ENCODE measurements around the gene CIDEB. TPM values are rescaled to one million over a fixed set of nuclear protein-coding genes. Genes with fewer than 3 reads are reported as not detected.
A peak's percentile ranks its signal among the peaks of the same experiment; 100 is the strongest.

The CIDEB gene
- total and polyA plus RNA-seq, 2 of the 13 experiments (the other 11 are each of a cell fraction or from before 2014, with no cell fraction given): 35.8 to 110 TPM

- TF ChIP-seq CENPT (CRISPR knock-in tag; IDR thresholded peaks at IDR 0.05; ENCODE audit: low read depth): peak; percentile 11; the same call in 1 of the 2 replicates
- peak; percentile 99 for TF ChIP-seq ZNF781 (CRISPR knock-in tag; IDR thresholded peaks at IDR 0.05; ENCODE audit: borderline replicate concordance, not compliant biosample characterization)
- peak; percentile 72; the same call in 1 of the 2 replicates for TF ChIP-seq RXRA (CRISPR knock-in tag; IDR thresholded peaks at IDR 0.05)
- peak; percentile 99 for TF ChIP-seq SP4 (CRISPR knock-in tag; IDR thresholded peaks at IDR 0.05)
- TF ChIP-seq ZNF414 (CRISPR knock-in tag; IDR thresholded peaks at IDR 0.05): peak; percentile 98
- TF ChIP-seq PAXIP1 (CRISPR knock-in tag; conservative IDR thresholded peaks at IDR 0.05): peak; percentile 75
- peak; percentile 86 for TF ChIP-seq GZF1 (CRISPR knock-in tag; IDR thresholded peaks at IDR 0.05)
- peak; percentile 85; the same call in 1 of the 2 replicates for TF ChIP-seq ZFP36L2 (CRISPR knock-in tag; IDR thresholded peaks at IDR 0.05)
- peak; percentile 85 for TF ChIP-seq ZNF225 (CRISPR knock-in tag; IDR thresholded peaks at IDR 0.05)
- peak; percentile 98 for TF ChIP-seq CREBL2 (CRISPR knock-in tag; IDR thresholded peaks at IDR 0.05; ENCODE audit: borderline replicate concordance)
- TF ChIP-seq, protein P1, sequence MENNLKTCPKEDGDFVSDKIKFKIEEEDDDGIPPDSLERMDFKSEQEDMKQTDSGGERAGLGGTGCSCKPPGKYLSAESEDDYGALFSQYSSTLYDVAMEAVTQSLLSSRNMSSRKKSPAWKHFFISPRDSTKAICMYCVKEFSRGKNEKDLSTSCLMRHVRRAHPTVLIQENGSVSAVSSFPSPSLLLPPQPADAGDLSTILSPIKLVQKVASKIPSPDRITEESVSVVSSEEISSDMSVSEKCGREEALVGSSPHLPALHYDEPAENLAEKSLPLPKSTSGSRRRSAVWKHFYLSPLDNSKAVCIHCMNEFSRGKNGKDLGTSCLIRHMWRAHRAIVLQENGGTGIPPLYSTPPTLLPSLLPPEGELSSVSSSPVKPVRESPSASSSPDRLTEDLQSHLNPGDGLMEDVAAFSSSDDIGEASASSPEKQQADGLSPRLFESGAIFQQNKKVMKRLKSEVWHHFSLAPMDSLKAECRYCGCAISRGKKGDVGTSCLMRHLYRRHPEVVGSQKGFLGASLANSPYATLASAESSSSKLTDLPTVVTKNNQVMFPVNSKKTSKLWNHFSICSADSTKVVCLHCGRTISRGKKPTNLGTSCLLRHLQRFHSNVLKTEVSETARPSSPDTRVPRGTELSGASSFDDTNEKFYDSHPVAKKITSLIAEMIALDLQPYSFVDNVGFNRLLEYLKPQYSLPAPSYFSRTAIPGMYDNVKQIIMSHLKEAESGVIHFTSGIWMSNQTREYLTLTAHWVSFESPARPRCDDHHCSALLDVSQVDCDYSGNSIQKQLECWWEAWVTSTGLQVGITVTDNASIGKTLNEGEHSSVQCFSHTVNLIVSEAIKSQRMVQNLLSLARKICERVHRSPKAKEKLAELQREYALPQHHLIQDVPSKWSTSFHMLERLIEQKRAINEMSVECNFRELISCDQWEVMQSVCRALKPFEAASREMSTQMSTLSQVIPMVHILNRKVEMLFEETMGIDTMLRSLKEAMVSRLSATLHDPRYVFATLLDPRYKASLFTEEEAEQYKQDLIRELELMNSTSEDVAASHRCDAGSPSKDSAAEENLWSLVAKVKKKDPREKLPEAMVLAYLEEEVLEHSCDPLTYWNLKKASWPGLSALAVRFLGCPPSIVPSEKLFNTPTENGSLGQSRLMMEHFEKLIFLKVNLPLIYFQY (CRISPR knock-in tag; IDR thresholded peaks at IDR 0.05; ENCODE audit: borderline replicate concordance): peak; percentile 96
- peak; percentile 99 for TF ChIP-seq GATAD1 (CRISPR knock-in tag; IDR thresholded peaks at IDR 0.05)
- peak; percentile 95; the same call in 1 of the 2 replicates for TF ChIP-seq ZNF614 (CRISPR knock-in tag; IDR thresholded peaks at IDR 0.05; ENCODE audit: borderline replicate concordance)
- TF ChIP-seq, protein P2, sequence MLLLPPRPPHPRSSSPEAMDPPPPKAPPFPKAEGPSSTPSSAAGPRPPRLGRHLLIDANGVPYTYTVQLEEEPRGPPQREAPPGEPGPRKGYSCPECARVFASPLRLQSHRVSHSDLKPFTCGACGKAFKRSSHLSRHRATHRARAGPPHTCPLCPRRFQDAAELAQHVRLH (CRISPR knock-in tag; IDR thresholded peaks at IDR 0.05; ENCODE audit: borderline replicate concordance, low read depth): peak; percentile 94; the same call in 1 of the 2 replicates
- TF ChIP-seq, protein P3, sequence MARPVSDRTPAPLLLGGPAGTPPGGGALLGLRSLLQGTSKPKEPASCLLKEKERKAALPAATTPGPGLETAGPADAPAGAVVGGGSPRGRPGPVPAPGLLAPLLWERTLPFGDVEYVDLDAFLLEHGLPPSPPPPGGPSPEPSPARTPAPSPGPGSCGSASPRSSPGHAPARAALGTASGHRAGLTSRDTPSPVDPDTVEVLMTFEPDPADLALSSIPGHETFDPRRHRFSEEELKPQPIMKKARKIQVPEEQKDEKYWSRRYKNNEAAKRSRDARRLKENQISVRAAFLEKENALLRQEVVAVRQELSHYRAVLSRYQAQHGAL (CRISPR knock-in tag; IDR thresholded peaks at IDR 0.05; ENCODE audit: not compliant biosample characterization): peak; percentile 99
- TF ChIP-seq, protein P4, sequence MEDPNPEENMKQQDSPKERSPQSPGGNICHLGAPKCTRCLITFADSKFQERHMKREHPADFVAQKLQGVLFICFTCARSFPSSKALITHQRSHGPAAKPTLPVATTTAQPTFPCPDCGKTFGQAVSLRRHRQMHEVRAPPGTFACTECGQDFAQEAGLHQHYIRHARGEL (CRISPR knock-in tag; IDR thresholded peaks at IDR 0.05): peak; percentile 96
- TF ChIP-seq MAFF (IDR thresholded peaks at IDR 0.05; ENCODE audit: low read depth, low read length): no peak; the same call in 1 of the 2 replicates
- TF ChIP-seq ZNF24 (IDR thresholded peaks at IDR 0.05): no peak
These were observed 8.3 kb downstream of the CIDEB start, which contains the start of the genes DHRS1 and NOP9 (continued) for GRCh38 chr14:24299255-24300191.

All from HepG2 (cell line).